GM10248 (cell line): ENCODE results near the gene PTPN1.
A peak's percentile ranks its signal among the peaks of the same experiment; 100 is the strongest.

Experiments
- CTCF ChIA-PET: fragments of 300-600 bp; sonication (Branson Sonifier 250); formaldehyde crosslinking; extraction: SDS; loops from one replicate; lab custom pipeline; 2021; ENCODE audit warnings: antibody characterized with exemption; lab: Yijun Ruan, JAX
- POLR2A ChIA-PET: fragments of 350-650 bp; sonication (Branson Sonifier 250); formaldehyde crosslinking; extraction: SDS; loops from one replicate; lab custom pipeline; 2020; ENCODE audit warnings: antibody characterized with exemption; lab: Yijun Ruan, JAX
- DNase-seq: peaks from one replicate; pipeline ENCODE4 v3.0.0; 2012; ENCODE audit errors: extremely low spot score
- TF ChIP-seq, protein P1 (sequence below): IDR thresholded peaks from 2 replicates; pipeline ENCODE4 v1.5.1; 2012; ENCODE audit warnings: mild to moderate bottlenecking, low read depth; ENCODE audit errors: extremely low read depth, missing control alignments, control extremely low read depth

Gene PTPN1

DNA sequence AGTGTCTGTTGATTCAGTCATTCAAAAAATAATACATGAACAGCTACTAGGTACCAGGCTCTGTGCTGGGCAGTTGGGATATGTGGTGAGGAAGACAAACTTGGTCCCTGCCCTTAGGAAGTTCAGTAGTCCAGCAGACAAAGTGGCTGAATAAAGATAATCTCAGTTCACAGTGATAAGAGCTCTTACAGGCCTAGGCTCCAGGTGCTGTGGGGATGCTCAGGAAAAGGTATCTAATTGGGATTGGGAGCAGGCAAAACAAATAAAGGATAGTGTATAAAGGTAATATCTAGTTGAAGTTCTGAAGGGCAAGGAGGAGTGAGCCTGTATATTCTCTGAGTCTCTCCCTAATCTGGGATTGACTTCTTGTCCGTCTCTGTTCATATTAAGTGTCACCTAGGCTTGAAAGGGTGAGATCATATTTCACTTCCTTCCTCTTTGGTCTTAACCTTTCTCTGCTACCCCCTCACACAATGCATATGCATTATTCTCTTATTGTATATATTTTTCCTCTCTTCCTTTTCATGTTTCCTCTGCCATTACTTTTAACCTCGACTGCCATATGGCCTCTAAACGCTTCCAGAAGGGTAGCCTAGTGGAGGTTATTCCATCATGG lies 13.5 kb downstream of the PTPN1 start:
- ChIA-PET CTCF (interaction anchor here (0.9 to 4.0 kb wide), 9 partner anchors 10 to 345 kb away, joined by 3 to 19 read pairs (median 7); partner anchors contain the start of gene PTPN1), POLR2A (no interaction called here)
- DNase-seq = no peak
- TF ChIP-seq, protein P1, sequence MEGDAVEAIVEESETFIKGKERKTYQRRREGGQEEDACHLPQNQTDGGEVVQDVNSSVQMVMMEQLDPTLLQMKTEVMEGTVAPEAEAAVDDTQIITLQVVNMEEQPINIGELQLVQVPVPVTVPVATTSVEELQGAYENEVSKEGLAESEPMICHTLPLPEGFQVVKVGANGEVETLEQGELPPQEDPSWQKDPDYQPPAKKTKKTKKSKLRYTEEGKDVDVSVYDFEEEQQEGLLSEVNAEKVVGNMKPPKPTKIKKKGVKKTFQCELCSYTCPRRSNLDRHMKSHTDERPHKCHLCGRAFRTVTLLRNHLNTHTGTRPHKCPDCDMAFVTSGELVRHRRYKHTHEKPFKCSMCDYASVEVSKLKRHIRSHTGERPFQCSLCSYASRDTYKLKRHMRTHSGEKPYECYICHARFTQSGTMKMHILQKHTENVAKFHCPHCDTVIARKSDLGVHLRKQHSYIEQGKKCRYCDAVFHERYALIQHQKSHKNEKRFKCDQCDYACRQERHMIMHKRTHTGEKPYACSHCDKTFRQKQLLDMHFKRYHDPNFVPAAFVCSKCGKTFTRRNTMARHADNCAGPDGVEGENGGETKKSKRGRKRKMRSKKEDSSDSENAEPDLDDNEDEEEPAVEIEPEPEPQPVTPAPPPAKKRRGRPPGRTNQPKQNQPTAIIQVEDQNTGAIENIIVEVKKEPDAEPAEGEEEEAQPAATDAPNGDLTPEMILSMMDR = no peak

DNA sequence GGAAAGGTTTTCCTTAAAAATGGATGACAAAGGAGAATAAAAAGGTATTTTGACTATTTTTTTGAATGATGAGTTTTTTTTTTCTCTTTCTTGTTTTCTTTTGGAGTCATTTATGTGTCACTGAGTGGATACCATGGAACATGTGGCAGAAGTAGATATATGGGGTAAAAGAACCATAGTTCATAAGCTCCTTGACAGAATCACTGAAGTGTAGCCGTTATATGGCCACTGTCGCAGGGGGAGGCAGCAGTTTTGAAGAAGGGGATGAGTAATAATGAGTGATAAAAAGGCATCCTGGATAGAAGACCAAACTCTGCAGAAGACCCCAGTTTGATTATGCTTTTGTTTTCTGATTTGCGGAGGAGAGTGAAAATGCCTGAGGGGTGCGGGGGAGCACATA lies 15.5 kb downstream of the PTPN1 start:
- TF ChIP-seq, protein P1 = no peak
- ChIA-PET POLR2A (interaction anchor here (0.7 kb wide), 1 partner anchor 15 kb away, joined by 3 read pairs; no protein-coding TSS in a partner anchor), CTCF (interaction anchor here (0.9 to 2.1 kb wide), 6 partner anchors 9 to 44 kb away, joined by 4 to 9 read pairs (median 6); no protein-coding TSS in a partner anchor)
- no peak for DNase-seq

DNA sequence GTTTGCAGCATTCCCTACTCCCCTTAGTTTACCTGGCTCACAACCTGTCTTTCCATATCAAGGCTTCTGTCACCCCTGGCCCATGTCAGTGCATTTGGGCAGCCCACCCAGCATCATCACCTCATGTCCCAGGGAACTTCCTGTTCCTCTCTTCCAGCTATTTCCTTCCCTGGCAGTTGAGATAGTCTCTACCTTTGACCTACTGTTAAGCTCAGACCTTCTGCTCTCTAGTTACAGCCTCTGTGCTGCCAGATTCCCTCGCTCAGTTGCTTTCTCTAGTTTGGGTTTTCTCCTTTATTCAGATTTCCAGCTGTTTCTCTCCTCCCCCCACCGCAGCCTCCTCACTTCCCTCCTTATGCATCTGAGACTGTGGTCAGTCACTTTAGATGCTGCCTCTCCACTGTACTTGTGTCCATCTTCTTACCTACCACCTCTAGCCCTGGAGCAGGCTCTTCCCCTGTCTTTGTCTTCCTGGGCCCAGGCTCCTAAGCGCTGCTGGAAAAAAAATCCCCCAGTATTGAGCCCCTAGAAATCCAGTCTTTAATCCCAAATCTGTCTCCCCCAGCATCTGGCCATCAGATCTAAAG lies 16.3 kb downstream of the PTPN1 start:
- POLR2A ChIA-PET = interaction anchor here (1.0 to 1.2 kb wide), 2 partner anchors 22 to 360 kb away, joined by 3 to 4 read pairs; no protein-coding TSS in a partner anchor
- CTCF ChIA-PET = interaction anchor here (0.7 to 2.1 kb wide), 7 partner anchors 10 to 43 kb away, joined by 3 to 9 read pairs (median 5); partner anchors contain the start of gene PTPN1
- TF ChIP-seq, protein P1 = no peak
- DNase-seq = no peak

DNA sequence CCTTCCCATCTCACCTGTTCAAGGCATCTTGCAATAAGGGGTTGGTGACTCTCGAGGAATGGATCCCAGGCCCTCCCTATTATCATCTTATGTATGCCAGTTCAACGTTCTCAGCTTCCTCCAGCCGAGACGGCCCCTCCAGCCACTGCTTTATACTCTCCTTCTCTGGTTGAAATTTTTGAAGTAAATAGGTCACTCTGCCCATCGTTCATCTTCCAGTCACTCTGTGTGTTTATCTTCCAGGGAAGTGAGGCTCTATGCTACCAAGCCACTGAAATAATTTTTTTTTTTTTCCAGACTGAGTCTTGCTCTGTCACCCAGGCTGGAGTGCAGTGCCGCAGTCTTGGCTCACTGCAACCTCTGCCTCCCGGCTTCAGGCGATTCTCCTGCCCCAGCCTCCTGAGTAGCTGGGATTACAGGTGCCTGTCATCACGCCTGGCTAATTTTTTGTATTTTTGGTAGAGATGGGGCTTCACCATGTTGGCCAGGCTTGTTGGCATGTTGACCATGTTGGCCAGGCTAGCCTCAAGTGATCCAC lies 17.0 kb downstream of the PTPN1 start:
- ChIA-PET CTCF (interaction anchor here (0.7 to 2.1 kb wide), 5 partner anchors 10 to 25 kb away, joined by 3 to 9 read pairs (median 5); partner anchors contain the start of gene PTPN1), POLR2A (interaction anchor here (1.0 to 1.2 kb wide), 2 partner anchors 21 to 361 kb away, joined by 3 to 4 read pairs; no protein-coding TSS in a partner anchor)
- TF ChIP-seq, protein P1 = no peak
- no peak for DNase-seq

DNA sequence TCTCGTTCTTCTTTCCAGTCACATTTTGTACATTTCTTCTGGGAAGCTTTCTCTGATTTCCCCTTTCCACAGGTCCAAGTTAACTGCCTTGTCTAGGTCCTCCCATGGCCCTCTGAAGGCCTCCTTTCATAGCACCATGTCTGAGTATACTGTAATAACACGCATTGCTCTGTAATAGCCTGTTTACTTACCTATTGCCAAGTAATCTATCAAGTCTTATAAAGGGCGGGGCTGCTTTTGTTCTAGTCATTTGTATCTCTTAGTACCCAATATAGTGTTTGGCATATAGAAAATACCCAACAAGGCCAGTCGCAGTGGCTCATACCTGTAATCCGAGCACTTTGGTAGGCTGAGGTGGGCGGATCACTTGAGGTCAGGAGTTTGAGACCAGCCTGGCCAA lies 17.9 kb downstream of the PTPN1 start:
- CTCF ChIA-PET = interaction anchor here (1.3 to 1.4 kb wide), 2 partner anchors 15 to 26 kb away, joined by 3 to 7 read pairs; no protein-coding TSS in a partner anchor
- DNase-seq = no peak
- POLR2A ChIA-PET = interaction anchor here (1.0 kb wide), 1 partner anchor 44 kb away, joined by 7 read pairs; no protein-coding TSS in a partner anchor
- TF ChIP-seq, protein P1 = no peak

DNA sequence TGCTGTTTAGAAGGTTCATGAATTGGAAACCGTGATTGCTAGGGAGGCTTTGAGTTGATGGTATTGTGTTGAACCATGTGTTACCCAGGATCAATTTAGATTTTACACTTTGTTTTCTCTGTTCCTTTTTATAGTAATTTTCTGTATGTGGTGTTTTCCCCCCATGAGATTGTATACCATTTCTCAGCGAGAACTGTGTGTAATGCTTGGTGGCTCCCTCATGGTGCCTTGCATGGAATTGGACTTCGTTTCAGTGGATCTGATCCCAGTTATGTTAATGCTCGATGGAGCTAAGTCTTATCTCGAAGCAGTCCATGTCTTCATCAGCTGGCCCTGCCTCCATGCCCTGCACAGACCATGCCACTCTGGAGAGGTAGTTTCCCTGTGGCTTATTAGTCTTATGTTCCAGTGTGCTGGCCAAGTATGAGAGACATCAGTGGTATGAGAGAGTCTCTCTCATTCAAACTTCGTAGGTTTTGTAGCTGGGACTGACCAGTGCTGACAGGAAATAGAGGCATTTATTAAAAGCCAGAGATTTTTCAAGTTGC lies 18.7 kb downstream of the PTPN1 start:
- CTCF ChIA-PET = interaction anchor here (1.0 to 1.5 kb wide), 4 partner anchors 8 to 26 kb away, joined by 3 to 7 read pairs (median 4); no protein-coding TSS in a partner anchor
- POLR2A ChIA-PET = interaction anchor here (0.6 to 1.0 kb wide), 2 partner anchors 45 to 50 kb away, joined by 7 to 8 read pairs; no protein-coding TSS in a partner anchor
- peak; percentile 31 for DNase-seq
- TF ChIP-seq, protein P1 = no peak
